ENCODE data around the gene PPEF1. TPM values are rescaled to one million over a fixed set of nuclear protein-coding genes. Genes with fewer than 3 reads are reported as not detected.
A peak's percentile ranks its signal among the peaks of the same experiment; 100 is the strongest.

Gene PPEF1
- total and polyA plus RNA-seq, 8 donors: 0.31 to 1.0 (median 0.70) TPM

DNA sequence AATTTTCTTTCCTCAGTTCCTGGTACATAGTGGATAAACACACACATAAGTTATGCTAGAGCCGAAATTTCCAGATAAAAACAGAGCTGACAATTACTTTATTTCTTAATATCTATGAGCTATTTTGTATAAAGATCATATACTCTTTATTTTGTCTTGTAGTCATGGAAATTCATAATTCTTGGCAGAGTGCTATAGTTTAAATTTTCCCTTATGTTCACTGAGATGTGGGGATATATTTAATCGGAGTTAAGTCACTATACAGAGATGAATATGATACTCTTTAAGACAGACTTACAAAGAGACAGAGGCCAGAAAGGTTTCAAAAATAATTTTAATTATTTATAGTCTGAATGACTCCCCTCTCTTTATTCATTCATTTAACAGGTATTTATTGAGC is 89.7 kb downstream of the PPEF1 start:
- Histone ChIP-seq H3K27ac (no peak overlapping the region), H3K36me3 (no peaks in the 10 kb centered on the region), H3K4me3 (no peak overlapping the region), H3K9me3 (no peaks in the 10 kb centered on the region), H3K27me3 (no peaks in the 10 kb centered on the region), H3K4me1 (no peaks in the 10 kb centered on the region)
- TF ChIP-seq, protein P1, sequence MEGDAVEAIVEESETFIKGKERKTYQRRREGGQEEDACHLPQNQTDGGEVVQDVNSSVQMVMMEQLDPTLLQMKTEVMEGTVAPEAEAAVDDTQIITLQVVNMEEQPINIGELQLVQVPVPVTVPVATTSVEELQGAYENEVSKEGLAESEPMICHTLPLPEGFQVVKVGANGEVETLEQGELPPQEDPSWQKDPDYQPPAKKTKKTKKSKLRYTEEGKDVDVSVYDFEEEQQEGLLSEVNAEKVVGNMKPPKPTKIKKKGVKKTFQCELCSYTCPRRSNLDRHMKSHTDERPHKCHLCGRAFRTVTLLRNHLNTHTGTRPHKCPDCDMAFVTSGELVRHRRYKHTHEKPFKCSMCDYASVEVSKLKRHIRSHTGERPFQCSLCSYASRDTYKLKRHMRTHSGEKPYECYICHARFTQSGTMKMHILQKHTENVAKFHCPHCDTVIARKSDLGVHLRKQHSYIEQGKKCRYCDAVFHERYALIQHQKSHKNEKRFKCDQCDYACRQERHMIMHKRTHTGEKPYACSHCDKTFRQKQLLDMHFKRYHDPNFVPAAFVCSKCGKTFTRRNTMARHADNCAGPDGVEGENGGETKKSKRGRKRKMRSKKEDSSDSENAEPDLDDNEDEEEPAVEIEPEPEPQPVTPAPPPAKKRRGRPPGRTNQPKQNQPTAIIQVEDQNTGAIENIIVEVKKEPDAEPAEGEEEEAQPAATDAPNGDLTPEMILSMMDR (IDR thresholded peaks at IDR 0.05): no peak
- intact Hi-C loops (cut with DNase I): no loop called here
- no peak for DNase-seq
- ATAC-seq: no peak

DNA sequence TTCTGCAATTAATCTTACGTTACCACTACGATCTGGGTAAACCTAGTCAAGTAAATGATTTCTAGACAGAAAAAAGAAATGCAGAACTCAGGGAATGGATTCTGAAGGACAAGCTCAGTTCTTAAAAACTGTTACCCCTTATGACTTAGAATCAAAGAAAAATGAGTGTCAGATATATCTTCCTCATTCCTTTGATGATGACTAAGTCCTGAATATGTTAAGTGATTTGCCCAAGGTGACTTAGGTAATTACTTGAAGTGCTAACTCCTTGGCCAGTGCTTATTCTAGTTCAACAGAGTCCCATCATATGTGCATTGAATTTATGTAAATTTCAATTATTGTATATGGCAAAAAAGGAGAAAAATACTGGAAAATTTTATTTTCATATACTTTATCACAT is 92.5 kb downstream of the PPEF1 start:
- no peaks in the 10 kb centered on the region for H3K9me3 ChIP-seq
- H3K27ac ChIP-seq: no peak overlapping the region
- peak; percentile 32 for ATAC-seq
- DNase-seq: no peak
- H3K4me1 ChIP-seq: no peaks in the 10 kb centered on the region
- no peaks in the 10 kb centered on the region for H3K36me3 ChIP-seq
- intact Hi-C loops (cut with DNase I): no loop called here
- H3K4me3 ChIP-seq: no peak overlapping the region
- H3K27me3 ChIP-seq: no peaks in the 10 kb centered on the region
- TF ChIP-seq, protein P1 (IDR thresholded peaks at IDR 0.05): no peak

DNA sequence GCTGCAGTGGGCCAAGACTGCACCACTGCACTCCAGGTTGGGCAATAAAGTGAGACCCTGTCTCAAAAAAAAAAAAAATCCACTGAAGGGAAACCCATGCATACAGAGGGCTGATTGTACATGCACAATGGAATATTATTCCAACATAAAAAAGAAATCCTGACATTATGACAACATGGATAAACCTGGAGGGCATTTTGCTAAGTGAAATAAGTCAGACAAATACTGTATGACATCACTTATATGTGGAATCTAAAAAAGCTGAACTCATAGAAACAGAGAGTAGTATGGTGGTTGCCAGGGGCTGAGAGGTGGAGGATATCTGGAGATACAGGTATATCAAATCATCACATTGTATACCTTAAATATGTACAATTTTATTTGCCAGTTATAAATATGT is 102.2 kb downstream of the PPEF1 start:
- intact Hi-C loops (cut with DNase I): no loop called here
- no peak for DNase-seq
- Histone ChIP-seq H3K4me1 (no peaks in the 10 kb centered on the region), H3K36me3 (no peaks in the 10 kb centered on the region), H3K27me3 (no peaks in the 10 kb centered on the region), H3K4me3 (no peak overlapping the region), H3K9me3 (no peaks in the 10 kb centered on the region), H3K27ac (no peak overlapping the region)
- TF ChIP-seq, protein P1 (IDR thresholded peaks at IDR 0.05): no peak
- no peak for ATAC-seq

DNA sequence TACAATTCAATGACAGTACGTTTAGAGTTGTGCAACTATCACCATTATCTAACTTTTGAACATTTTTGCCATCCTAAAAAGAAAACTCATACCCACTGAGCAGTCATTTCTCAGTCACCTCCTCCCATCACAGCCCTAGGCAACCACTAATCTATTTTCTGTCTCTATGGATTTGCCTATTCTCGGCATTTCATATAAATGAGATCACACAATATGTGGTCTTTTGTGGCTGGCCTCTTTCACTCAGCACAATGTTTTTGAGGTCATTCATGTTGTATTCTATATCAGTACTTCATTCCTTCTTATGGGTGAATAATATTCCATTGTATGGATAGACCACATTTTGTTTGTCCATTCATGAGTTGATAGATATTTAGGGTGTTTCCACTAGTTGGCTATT is 103.0 kb downstream of the PPEF1 start:
- Histone ChIP-seq H3K4me3 (no peak overlapping the region), H3K4me1 (no peaks in the 10 kb centered on the region), H3K27me3 (no peaks in the 10 kb centered on the region), H3K36me3 (no peaks in the 10 kb centered on the region), H3K9me3 (no peaks in the 10 kb centered on the region), H3K27ac (no peak overlapping the region)
- intact Hi-C loops (cut with DNase I): no loop called here
- DNase-seq (no peak), ATAC-seq (no peak)
- TF ChIP-seq, protein P1 (IDR thresholded peaks at IDR 0.05): no peak

DNA sequence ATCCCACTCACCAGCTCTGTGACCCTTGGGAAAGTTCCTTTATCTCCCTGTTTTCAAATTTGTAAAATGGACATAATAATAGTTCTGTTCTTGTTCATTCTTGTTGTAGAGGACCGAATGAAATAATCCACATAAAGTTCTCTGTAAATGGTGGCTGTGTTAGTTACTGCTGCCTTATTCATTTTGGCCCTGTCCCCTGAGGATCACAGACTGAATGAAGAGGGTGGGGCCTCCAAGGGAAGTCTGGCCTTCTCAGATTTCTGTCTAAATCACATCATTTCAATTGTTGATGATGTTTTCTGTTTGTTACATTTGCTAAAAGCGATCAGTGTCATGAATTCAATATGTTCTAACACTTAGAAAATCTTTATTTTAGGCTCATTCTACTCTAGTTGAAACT is 117.9 kb downstream of the PPEF1 start:
- Histone ChIP-seq H3K4me3 (no peak overlapping the region), H3K4me1 (no peaks in the 10 kb centered on the region), H3K9me3 (no peaks in the 10 kb centered on the region), H3K36me3 (no peaks in the 10 kb centered on the region), H3K27me3 (no peaks in the 10 kb centered on the region), H3K27ac (no peak overlapping the region)
- no peak for DNase-seq
- TF ChIP-seq, protein P1 (IDR thresholded peaks at IDR 0.05): no peak
- ATAC-seq: no peak
- intact Hi-C loops (cut with DNase I): no loop called here
